Natural killer cell (primary cell): ENCODE data around the gene GSPT1. TPM values are rescaled to one million over a fixed set of nuclear protein-coding genes. Genes with fewer than 3 reads are reported as not detected.
A peak's percentile ranks its signal among the peaks of the same experiment; 100 is the strongest.

Experiments used
- ATAC-seq, 3 donors: fragments of 150-1000 bp in 2 of 3; fragments of 200-7000 bp in 1 of 3; cut with Tn5 transposase; 1 replicate in 1 of 3; 2 replicates in 2 of 3; pipeline ENCODE4 v1.10.0; 2021; ENCODE audit warnings: mild to moderate bottlenecking in 2 of 3, moderate library complexity in 2 of 3
- DNase-seq, 2 donors: peaks; one replicate each; pipeline versions ENCODE4 v3.0.0 to v3.0.0-alpha.2; 2013 to 2021; ENCODE audit warnings: mixed read lengths in 1 of 2
- H3K27ac ChIP-seq: one replicate; pipeline ENCODE4 v1.5.1; 2013; ENCODE audit warnings: mild to moderate bottlenecking, low read length
- H3K27me3 ChIP-seq: one replicate; pipeline ENCODE4 v1.6.1; 2013; ENCODE audit warnings: low read length; ENCODE audit not compliant: control insufficient read depth, insufficient read depth
- H3K36me3 ChIP-seq: one replicate; pipeline ENCODE4 v1.6.1; 2013; ENCODE audit warnings: low read length; ENCODE audit not compliant: control insufficient read depth, insufficient read depth
- H3K4me1 ChIP-seq: one replicate; pipeline ENCODE4 v1.6.1; 2013; ENCODE audit warnings: low read length; ENCODE audit not compliant: control insufficient read depth, insufficient read depth
- H3K4me3 ChIP-seq: one replicate; pipeline ENCODE4 v1.5.1; 2013; ENCODE audit warnings: low read length
- H3K9me3 ChIP-seq: one replicate; pipeline ENCODE4 v1.6.1; 2013; ENCODE audit warnings: low read length; ENCODE audit not compliant: control insufficient read depth, insufficient read depth
- H3K27ac Mint-ChIP-seq, 2 donors: one replicate each; pipeline ENCODE4 v1.8.0; 2022; ENCODE audit warnings: mild to moderate bottlenecking in 2 of 2, mixed read lengths in 2 of 2, moderate library complexity in 1 of 2
- H3K27me3 Mint-ChIP-seq, 2 donors: one replicate each; pipeline ENCODE4 v1.8.0; 2022; ENCODE audit warnings: low read depth in 2 of 2, mixed read lengths in 2 of 2
- H3K36me3 Mint-ChIP-seq: one replicate; pipeline ENCODE4 v1.8.0; 2022; ENCODE audit warnings: mixed read lengths
- H3K4me1 Mint-ChIP-seq, 2 donors: one replicate each; pipeline ENCODE4 v1.8.0; 2022; ENCODE audit warnings: mixed read lengths in 2 of 2
- H3K4me3 Mint-ChIP-seq: one replicate; pipeline ENCODE4 v1.8.0; 2022; ENCODE audit warnings: mild to moderate bottlenecking, moderate library complexity, mixed read lengths
- H3K9me3 Mint-ChIP-seq, 2 donors: one replicate each; pipeline ENCODE4 v1.8.0; 2022; ENCODE audit warnings: mixed read lengths in 2 of 2
- CTCF ChIP-seq: fragments of 200-600 bp; IDR thresholded peaks from one replicate; pipeline ENCODE4 v1.8.0; 2022; ENCODE audit warnings: antibody characterized with exemption
- WGBS: methylation state at CpG from one replicate; pipeline ENCODE4 v1.1.7; 2013; ENCODE audit warnings: missing lambda C conversion rate; ENCODE audit not compliant: insufficient coverage; 5-methylcytosine and 5-hydroxymethylcytosine counted together
- intact Hi-C: fragments of 100-400 bp; cut with micrococcal nuclease; formaldehyde crosslinking; loops from one replicate; pipeline ENCODE4 v1.14.2; 2022
- total RNA-seq, 4 donors: library from RNA; stranded (reverse); fragments of 120-200 nt in 1 of 4; gene quantifications; one replicate each; pipeline versions ENCODE4 v1.2.3 to v1.2.4, GENCODE V29; 2013 to 2022

GSPT1 gene
- total RNA-seq, 3 donors from 2014 or later (not counting 1 experiment from before 2014, with no cell fraction given), result 51.4 to 77.8 (median 60.8) TPM

- Histone ChIP-seq H3K27me3 (no peaks in the 10 kb centered on the region), H3K36me3 (peaks cover 48% of the 10 kb centered on the region), H3K27ac (no peak overlapping the region), H3K9me3 (no peaks in the 10 kb centered on the region), H3K4me1 (no peaks in the 10 kb centered on the region), H3K4me3 (no peak overlapping the region)
- no peak for DNase-seq
- no peak for TF ChIP-seq CTCF
- intact Hi-C loops, result no loop called here
- no peaks in the 10 kb centered on the region for H3K9me3 Mint-ChIP-seq
- H3K27ac Mint-ChIP-seq, result no peak overlapping the region
- no peak overlapping the region for H3K4me3 Mint-ChIP-seq
- ATAC-seq, result no peak
- WGBS, result 97% methylated on average over 2 of the region's 5 CpGs
- no peaks in the 10 kb centered on the region for H3K27me3 Mint-ChIP-seq
- H3K36me3 Mint-ChIP-seq, result peaks cover 8% of the 10 kb centered on the region
- peaks cover 5 to 6% of the 10 kb centered on the region in 2 donors for H3K4me1 Mint-ChIP-seq
These were observed 25.4 kb downstream of the GSPT1 start for GRCh38 chr16:11890231-11890965.

GRCh38 chr16:11886881-11887280, 28.9 kb downstream of the GSPT1 start:
- Histone ChIP-seq H3K4me3 (no peak overlapping the region), H3K9me3 (no peaks in the 10 kb centered on the region), H3K27ac (no peak overlapping the region), H3K36me3 (peaks cover 57% of the 10 kb centered on the region), H3K27me3 (no peaks in the 10 kb centered on the region), H3K4me1 (no peaks in the 10 kb centered on the region)
- peak overlapping the region in 1 of 2 donors; percentile 2 for H3K27ac Mint-ChIP-seq
- H3K27me3 Mint-ChIP-seq, result no peaks in the 10 kb centered on the region
- no peak for DNase-seq
- H3K4me1 Mint-ChIP-seq, result no peaks in the 10 kb centered on the region
- no peak for TF ChIP-seq CTCF
- no peak overlapping the region for H3K4me3 Mint-ChIP-seq
- no peak for ATAC-seq
- H3K9me3 Mint-ChIP-seq, result no peaks in the 10 kb centered on the region
- intact Hi-C loops, result no loop called here
- H3K36me3 Mint-ChIP-seq, result peaks cover 8% of the 10 kb centered on the region
- WGBS, result 90% methylated on average over 6 of the region's 6 CpGs

GRCh38 chr16:11884035-11884434, 31.7 kb downstream of the GSPT1 start:
- H3K4me1 ChIP-seq, result no peaks in the 10 kb centered on the region
- 98% methylated on average over 3 of the region's 5 CpGs for whole genome bisulfite sequencing
- peaks cover 65% of the 10 kb centered on the region for H3K36me3 ChIP-seq
- no peak overlapping the region for H3K27ac ChIP-seq
- H3K27ac Mint-ChIP-seq, result no peak overlapping the region
- DNase-seq (no peak), ATAC-seq (no peak)
- H3K4me1 Mint-ChIP-seq, result no peaks in the 10 kb centered on the region
- H3K4me3 Mint-ChIP-seq, result no peak overlapping the region
- no peak for TF ChIP-seq CTCF
- no peaks in the 10 kb centered on the region for H3K27me3 Mint-ChIP-seq
- no peak overlapping the region for H3K4me3 ChIP-seq
- H3K9me3 Mint-ChIP-seq, result no peaks in the 10 kb centered on the region
- H3K36me3 Mint-ChIP-seq, result peaks cover 8% of the 10 kb centered on the region
- intact Hi-C loops, result no loop called here
- H3K9me3 ChIP-seq, result no peaks in the 10 kb centered on the region
- no peaks in the 10 kb centered on the region for H3K27me3 ChIP-seq

- no peak overlapping the region for H3K4me3 ChIP-seq
- Mint-ChIP-seq H3K27me3 (no peaks in the 10 kb centered on the region), H3K27ac (no peak overlapping the region), H3K36me3 (no peaks in the 10 kb centered on the region), H3K9me3 (no peaks in the 10 kb centered on the region), H3K4me3 (no peak overlapping the region), H3K4me1 (no peaks in the 10 kb centered on the region)
- H3K27ac ChIP-seq, result no peak overlapping the region
- 89% methylated on average over 3 of the region's 5 CpGs for WGBS
- TF ChIP-seq CTCF, result no peak
- DNase-seq (no peak), ATAC-seq (no peak)
- H3K36me3 ChIP-seq, result peaks cover 60% of the 10 kb centered on the region
- no peaks in the 10 kb centered on the region for H3K27me3 ChIP-seq
- H3K4me1 ChIP-seq, result no peaks in the 10 kb centered on the region
- H3K9me3 ChIP-seq, result no peaks in the 10 kb centered on the region
- intact Hi-C loops, result no loop called here
These were observed 35.7 kb downstream of the GSPT1 start for GRCh38 chr16:11880007-11880406.
